HG03469 (cell line): ENCODE data around the gene PRKCE.

Experiments
- ATAC-seq: cut with Tn5 transposase; IDR thresholded peaks from one replicate; pipeline ENCODE4 v1.9.1; 2021; ENCODE audit warnings: mild to moderate bottlenecking, moderate library complexity, moderate number of reproducible peaks; ENCODE audit not compliant: unreplicated experiment

Gene PRKCE

GRCh38 chr2:46082531-46083485 is 431.3 kb downstream of the PRKCE start:
- no peak for ATAC-seq

DNA sequence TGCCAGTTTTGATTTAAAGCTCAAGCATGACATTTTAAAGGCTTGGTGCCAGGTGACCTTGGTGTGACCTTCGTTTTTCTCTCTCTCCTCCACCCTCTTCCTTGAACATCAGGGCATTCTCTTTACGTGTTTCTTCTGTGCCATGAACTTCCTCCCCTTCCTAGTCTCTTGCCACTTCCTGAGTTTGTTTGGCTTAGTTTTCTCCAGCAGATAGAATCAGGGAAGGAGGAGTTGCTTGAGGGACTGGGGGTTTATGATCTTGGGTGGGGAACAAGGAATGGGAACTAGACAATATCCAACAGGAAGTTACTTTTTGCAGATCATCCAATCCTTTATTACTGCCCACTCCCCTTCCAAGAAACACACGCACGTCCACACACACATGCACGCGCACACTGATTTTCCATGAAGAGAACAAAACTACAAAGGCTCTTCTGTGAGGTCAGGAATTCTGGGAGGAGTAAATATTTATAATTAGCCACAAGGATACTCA is 435.1 kb downstream of the PRKCE start:
- no peak for ATAC-seq

GRCh38 chr2:46087492-46087891 is 436.0 kb downstream of the PRKCE start:
- ATAC-seq = no peak

DNA sequence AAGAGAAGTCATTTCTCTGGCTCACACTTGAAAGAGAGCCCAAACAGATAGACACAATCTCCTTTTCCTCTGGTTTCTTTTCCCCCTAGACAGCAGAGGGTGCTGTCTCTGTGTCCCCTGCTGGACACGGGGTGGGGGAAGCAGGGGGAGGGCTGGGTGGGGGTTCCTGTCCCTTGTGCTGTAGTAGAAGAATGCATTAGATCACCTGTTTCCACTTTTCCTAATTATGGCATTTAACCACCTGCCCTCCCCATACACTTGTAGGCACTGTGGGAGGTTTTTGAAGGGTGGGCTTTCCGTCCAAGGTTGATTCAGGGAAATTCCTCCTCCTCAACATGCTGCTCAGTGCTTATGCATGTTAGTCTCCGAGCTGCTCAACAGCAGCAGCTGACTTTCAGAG is 439.5 kb downstream of the PRKCE start:
- ATAC-seq = no peak

- no peak for ATAC-seq
Observed at GRCh38 chr2:46091961-46092667, 440.6 kb downstream of the PRKCE start.

GRCh38 chr2:46094689-46095088 is 443.2 kb downstream of the PRKCE start:
- ATAC-seq = no peak

- ATAC-seq = no peak
Observed at GRCh38 chr2:46095830-46096229, 444.4 kb downstream of the PRKCE start.

GRCh38 chr2:46096260-46096659 is 444.8 kb downstream of the PRKCE start:
- no peak for ATAC-seq

DNA sequence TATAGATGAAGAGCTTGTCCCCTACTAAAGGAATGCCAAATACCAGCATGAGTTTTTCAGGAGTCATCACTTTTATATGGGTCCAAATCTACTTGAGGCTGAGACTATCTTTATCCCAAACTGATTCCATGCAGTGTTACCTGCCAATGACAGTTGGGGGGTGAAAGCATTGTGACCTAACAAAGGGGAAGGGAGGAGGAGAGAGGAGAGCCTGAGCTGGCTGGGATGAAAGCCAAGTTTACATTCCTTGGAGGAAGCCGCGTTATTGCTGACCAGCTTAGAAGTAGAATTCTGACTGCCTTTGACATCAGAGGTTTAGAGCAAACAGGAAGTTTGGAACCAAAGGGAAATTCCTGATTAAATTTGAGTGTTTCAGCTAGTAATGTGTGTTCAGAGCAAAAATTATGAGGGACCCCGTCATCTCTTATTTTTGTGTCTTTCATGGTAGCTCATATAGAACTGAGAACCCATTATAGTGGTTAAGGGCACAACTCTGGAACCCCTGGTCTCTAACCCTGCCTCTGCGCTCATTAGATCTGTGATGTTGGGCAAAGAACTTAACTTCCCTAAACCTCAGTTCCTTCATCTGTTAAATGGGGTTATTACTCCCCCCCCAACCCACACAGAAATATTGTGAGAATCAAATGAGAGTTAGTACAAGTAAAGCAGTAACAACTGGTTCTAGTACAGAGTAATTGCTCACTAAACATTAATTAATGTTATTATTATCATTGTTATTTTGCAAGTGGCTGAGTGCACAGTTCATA is 446.4 kb downstream of the PRKCE start:
- no peak for ATAC-seq

GRCh38 chr2:46098621-46099062 is 447.2 kb downstream of the PRKCE start:
- no peak for ATAC-seq

DNA sequence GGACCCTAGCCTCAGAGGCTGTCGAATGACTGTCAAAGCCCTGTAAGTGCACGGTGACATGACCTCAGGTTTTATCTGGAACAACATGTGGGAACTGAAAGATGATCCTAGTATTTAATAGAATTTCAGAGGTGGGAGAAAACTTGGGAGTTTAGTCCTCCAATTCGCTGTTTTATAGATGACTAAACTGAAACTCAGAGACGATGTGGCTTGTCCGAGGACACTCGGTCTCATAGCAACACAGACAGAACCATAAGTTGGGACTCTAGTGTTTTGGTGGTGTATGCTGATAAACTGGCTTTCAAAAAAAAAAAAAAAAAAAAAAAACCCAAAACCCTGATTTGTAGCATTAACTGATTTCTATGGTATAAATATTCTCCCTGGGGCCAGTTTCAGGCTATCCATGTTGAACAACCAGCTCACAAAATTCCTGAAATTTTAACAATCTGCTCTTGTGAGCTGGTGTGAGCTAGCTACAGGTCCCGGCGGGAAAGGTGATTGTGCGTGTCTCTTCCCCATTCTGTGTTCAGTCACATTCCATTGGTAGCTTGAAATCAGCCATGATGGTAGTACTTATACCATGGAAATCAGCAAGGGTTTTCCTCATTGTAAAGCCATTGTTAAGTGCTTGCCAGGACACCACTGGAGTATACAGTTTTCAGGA is 450.2 kb downstream of the PRKCE start:
- ATAC-seq = no peak

DNA sequence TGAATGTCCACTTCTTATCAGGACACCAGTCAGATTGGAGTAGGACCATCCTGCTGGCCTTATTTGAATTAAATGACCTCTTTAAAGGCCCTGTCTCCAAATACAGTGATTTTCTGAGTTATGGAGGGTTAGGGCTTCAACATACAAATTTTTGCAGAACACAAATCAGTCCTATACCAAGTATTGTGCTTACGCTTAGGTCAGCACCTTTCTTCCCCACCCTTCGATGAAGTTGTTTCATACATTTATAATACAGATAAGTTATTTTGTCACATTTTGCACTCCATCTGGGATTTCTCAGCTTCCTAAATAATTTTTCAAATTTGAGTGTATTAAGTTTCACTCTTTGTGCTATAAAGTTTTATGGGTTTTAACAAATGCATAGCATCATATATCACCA is 455.2 kb downstream of the PRKCE start:
- ATAC-seq = no peak

DNA sequence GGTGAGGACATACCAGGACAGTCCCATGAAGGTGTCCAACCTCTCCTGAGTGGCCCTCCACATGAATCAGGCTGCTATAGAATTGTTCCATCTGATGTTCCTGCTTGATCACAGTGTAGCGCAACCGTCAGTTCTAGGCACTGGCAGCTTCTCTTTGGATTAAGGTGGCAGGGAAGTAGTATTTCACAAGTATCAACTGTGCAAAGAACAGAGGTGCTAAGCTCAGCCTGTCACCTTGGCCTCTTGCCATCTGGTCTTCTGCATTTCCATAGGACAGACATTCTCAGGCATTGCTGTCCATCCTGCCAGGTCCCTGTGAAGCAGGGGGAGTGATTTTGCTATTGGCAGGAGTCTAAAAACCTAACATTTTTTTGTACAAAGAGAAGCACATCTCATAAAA is 463.5 kb downstream of the PRKCE start:
- no peak for ATAC-seq

DNA sequence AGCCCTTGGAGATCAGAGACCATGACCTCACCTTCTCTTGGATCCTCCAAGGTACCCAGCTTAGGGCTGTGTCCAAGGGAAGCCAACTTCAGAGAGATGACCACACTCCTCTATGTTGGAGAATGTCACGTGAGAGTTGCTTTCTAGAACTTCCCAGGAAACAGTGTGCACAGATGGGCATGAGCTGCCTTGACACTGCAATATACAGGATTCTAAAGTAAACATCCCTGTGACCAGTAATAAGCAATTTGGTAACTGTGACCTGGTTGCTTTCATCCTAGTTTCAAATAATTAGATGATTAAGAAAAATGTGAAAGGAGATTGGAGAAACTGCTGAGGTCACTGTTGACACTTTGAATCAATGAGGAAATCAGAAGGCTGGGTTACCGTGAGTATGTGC is 464.7 kb downstream of the PRKCE start:
- ATAC-seq = no peak

GRCh38 chr2:46116553-46116991 is 465.1 kb downstream of the PRKCE start:
- ATAC-seq = no peak

DNA sequence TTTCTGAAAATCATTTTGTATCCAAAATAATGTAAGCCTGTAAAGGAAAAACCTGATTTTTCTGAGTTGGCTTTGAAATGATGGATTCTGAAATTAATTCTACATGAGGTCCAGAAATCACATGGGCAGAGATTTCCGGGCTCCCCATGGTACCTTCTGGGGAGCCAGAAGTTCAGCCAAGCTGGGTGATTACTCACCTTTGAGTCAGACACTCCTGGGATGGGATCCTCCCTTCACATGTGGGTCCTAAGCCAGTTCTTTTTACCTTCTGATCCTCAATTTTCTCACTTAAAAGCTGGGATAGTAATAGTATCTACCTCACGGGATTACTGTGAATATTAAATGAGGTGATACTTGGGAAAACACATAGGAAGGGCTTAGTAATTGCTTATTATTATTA is 465.9 kb downstream of the PRKCE start:
- ATAC-seq = no peak

DNA sequence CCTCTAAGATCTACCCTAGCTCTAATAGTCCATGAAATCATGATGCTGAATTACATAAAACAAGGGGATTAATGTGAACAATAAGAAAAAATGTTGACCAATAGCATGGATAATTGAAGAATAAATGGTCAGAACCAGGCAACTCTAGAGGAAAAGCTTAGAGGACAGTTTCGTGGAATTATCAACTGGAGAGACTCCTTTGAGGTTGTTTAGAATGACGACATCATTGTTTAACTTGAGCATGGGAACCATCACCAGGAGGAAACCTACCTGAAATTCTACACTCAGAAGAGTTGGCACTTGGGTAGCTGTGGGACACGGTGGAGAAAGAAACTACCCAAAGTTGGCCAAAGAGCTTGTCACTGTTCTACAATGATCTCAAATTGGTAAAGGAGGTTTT is 466.5 kb downstream of the PRKCE start:
- ATAC-seq = no peak

- no peak for ATAC-seq
Observed at GRCh38 chr2:46118656-46119371, 467.3 kb downstream of the PRKCE start.

- ATAC-seq = no peak
Observed at GRCh38 chr2:46119453-46119852, 468.0 kb downstream of the PRKCE start.
